ENCODE measurements around the gene PRICKLE2. TPM values are rescaled to one million over a fixed set of nuclear protein-coding genes. Genes with fewer than 3 reads are reported as not detected.

The PRICKLE2 gene
- total RNA-seq, 1 experiment from 2014 or later, result 0.26 TPM

DNA sequence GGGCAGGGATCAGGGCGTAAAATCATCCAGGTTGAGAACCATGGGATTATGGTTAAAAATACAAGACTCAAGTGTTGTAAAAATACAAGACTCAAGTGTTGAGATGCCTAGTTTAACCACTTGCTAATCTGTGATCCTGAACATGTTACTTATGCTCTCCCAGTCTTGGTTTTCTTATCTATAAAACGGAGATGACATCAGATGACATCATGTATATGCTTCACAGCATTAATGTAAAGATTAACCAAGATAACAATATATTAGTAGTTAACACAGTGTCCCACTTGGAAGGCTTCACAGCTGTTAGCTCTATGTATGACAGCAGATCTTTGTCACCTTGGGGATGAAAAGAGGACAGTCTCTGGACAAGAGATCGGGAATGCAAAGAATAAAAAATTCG lies 96.2 kb downstream of the PRICKLE2 start:
- ATAC-seq, result no peak
- no peak overlapping the region for H3K27ac ChIP-seq (ENCODE audit: low read length)
- POLR2A ChIA-PET, result no interaction called here
- H3K9me3 ChIP-seq (ENCODE audit: control insufficient read depth, insufficient read depth, low read depth, low read length), result no peaks in the 10 kb centered on the region
- no peak for DNase-seq (ENCODE audit: low read depth, low spot score)
- BruUV-seq (replicated peaks), result no TSS peak
- intact Hi-C loops (cut with micrococcal nuclease; ENCODE audit: unreplicated experiment), result no loop called here
- in situ Hi-C loops (cut with HindIII; ENCODE audit: low pct_unique_long_range_greater_than_20kb, low sequenced_read_pairs), result no loop called here
- H3K36me3 ChIP-seq (ENCODE audit: control insufficient read depth, insufficient read depth, low read length), result no peaks in the 10 kb centered on the region
- no peak for TF ChIP-seq SIN3A (IDR thresholded peaks at IDR 0.05; ENCODE audit: borderline replicate concordance, insufficient read depth, low read depth, low read length)
- TF ChIP-seq TCF7L2 (IDR thresholded peaks at IDR 0.05; ENCODE audit: low read depth, low read length), result no peak
- TF ChIP-seq, protein P1, sequence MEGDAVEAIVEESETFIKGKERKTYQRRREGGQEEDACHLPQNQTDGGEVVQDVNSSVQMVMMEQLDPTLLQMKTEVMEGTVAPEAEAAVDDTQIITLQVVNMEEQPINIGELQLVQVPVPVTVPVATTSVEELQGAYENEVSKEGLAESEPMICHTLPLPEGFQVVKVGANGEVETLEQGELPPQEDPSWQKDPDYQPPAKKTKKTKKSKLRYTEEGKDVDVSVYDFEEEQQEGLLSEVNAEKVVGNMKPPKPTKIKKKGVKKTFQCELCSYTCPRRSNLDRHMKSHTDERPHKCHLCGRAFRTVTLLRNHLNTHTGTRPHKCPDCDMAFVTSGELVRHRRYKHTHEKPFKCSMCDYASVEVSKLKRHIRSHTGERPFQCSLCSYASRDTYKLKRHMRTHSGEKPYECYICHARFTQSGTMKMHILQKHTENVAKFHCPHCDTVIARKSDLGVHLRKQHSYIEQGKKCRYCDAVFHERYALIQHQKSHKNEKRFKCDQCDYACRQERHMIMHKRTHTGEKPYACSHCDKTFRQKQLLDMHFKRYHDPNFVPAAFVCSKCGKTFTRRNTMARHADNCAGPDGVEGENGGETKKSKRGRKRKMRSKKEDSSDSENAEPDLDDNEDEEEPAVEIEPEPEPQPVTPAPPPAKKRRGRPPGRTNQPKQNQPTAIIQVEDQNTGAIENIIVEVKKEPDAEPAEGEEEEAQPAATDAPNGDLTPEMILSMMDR (IDR thresholded peaks at IDR 0.05), result no peak
- CTCF ChIA-PET, result no interaction called here
- no peak overlapping the region for H3K4me3 ChIP-seq (ENCODE audit: low read depth in 2 of 2, low read length in 2 of 2)
- no peaks in the 10 kb centered on the region for H3K4me1 ChIP-seq (ENCODE audit: control insufficient read depth, insufficient read depth, low read length)
- no peaks in the 10 kb centered on the region for H3K27me3 ChIP-seq (ENCODE audit: control insufficient read depth, insufficient read depth, low read length)

DNA sequence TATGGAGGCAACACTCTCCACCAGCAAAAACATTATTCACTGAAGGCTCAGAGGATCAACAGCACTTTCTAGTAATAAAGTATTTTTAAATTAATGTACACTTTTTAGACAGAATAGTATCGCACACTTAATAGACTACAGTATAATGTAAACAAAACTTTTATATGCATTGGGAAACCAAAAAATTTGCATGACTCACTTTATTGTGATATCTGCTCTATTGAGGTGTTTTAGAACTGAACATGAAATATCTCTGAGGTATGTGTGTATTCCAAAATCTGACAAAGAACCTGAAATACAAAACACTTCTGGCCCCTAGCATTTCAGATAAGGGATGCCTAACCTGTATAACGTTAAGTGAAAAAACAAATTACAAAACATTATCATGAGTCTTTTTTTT lies 99.7 kb downstream of the PRICKLE2 start:
- CTCF ChIA-PET, result no interaction called here
- Histone ChIP-seq H3K27me3 (ENCODE audit: control insufficient read depth, insufficient read depth, low read length) (no peaks in the 10 kb centered on the region), H3K27ac (ENCODE audit: low read length) (no peak overlapping the region), H3K4me3 (ENCODE audit: low read depth in 2 of 2, low read length in 2 of 2) (no peak overlapping the region), H3K4me1 (ENCODE audit: control insufficient read depth, insufficient read depth, low read length) (no peaks in the 10 kb centered on the region), H3K9me3 (ENCODE audit: control insufficient read depth, insufficient read depth, low read depth, low read length) (no peaks in the 10 kb centered on the region), H3K36me3 (ENCODE audit: control insufficient read depth, insufficient read depth, low read length) (no peaks in the 10 kb centered on the region)
- POLR2A ChIA-PET, result no interaction called here
- TF ChIP-seq SIN3A (IDR thresholded peaks at IDR 0.05; ENCODE audit: borderline replicate concordance, insufficient read depth, low read depth, low read length) (no peak), TCF7L2 (IDR thresholded peaks at IDR 0.05; ENCODE audit: low read depth, low read length) (no peak), POLR2AphosphoS5 (IDR thresholded peaks at IDR 0.05; ENCODE audit: low read depth, low read length) (no peak)
- TF ChIP-seq, protein P1 (IDR thresholded peaks at IDR 0.05), result no peak
- TF ChIP-seq, protein P2, sequence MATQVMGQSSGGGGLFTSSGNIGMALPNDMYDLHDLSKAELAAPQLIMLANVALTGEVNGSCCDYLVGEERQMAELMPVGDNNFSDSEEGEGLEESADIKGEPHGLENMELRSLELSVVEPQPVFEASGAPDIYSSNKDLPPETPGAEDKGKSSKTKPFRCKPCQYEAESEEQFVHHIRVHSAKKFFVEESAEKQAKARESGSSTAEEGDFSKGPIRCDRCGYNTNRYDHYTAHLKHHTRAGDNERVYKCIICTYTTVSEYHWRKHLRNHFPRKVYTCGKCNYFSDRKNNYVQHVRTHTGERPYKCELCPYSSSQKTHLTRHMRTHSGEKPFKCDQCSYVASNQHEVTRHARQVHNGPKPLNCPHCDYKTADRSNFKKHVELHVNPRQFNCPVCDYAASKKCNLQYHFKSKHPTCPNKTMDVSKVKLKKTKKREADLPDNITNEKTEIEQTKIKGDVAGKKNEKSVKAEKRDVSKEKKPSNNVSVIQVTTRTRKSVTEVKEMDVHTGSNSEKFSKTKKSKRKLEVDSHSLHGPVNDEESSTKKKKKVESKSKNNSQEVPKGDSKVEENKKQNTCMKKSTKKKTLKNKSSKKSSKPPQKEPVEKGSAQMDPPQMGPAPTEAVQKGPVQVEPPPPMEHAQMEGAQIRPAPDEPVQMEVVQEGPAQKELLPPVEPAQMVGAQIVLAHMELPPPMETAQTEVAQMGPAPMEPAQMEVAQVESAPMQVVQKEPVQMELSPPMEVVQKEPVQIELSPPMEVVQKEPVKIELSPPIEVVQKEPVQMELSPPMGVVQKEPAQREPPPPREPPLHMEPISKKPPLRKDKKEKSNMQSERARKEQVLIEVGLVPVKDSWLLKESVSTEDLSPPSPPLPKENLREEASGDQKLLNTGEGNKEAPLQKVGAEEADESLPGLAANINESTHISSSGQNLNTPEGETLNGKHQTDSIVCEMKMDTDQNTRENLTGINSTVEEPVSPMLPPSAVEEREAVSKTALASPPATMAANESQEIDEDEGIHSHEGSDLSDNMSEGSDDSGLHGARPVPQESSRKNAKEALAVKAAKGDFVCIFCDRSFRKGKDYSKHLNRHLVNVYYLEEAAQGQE (IDR thresholded peaks at IDR 0.05; ENCODE audit: insufficient read depth in 1 of 2, low read depth in 2 of 2, low read length in 1 of 2), result no peak
- DNase-seq (ENCODE audit: low read depth, low spot score), result no peak
- ATAC-seq, result no peak
- no TSS peak for BruUV-seq (replicated peaks)
- intact Hi-C loops (cut with micrococcal nuclease; ENCODE audit: unreplicated experiment) (no loop called here), in situ Hi-C loops (cut with HindIII; ENCODE audit: low pct_unique_long_range_greater_than_20kb, low sequenced_read_pairs) (no loop called here)
